Measurements from ENCODE around the gene NMT1. TPM values are rescaled to one million over a fixed set of nuclear protein-coding genes. Genes with fewer than 3 reads are reported as not detected.

Gene NMT1
- polyA plus RNA-seq, 1 of the 3 experiments (the other 2 are of a cell fraction): 30.1 TPM

- WGBS (ENCODE audit: low lambda C conversion rate): 99% methylated on average over 6 of the region's 6 CpGs
- 0 out of 2 replicates have a peak overlapping the region, but pooled peaks have one; percentile 3 for H3K4me2 ChIP-seq
- H3K4me3 ChIP-seq (ENCODE audit: low read depth in 2 of 2, low read length in 1 of 2): no peak overlapping the region
- ChIA-PET POLR2A (interaction anchor here (1.2 kb wide), 1 partner anchor 61 kb away, joined by 4 read pairs; the partner anchor contains the start of gene HEXIM1), CTCF (interaction anchor here (0.8 to 14.8 kb wide), 7 partner anchors 8 to 167 kb away, joined by 3 to 194 read pairs (median 6); partner anchors contain the start of genes ACBD4 and PLCD3)
- DNase-seq: no peak
- TF ChIP-seq ZBTB33 (IDR thresholded peaks at IDR 0.05; ENCODE audit: borderline replicate concordance, low read depth) (no peak), RXRA (IDR thresholded peaks at IDR 0.05; ENCODE audit: borderline replicate concordance, low read depth) (no peak), MAX (IDR thresholded peaks at IDR 0.05; ENCODE audit: low read depth) (no peak), NFIC (IDR thresholded peaks at IDR 0.05; ENCODE audit: borderline replicate concordance) (no peak), FOXM1 (IDR thresholded peaks at IDR 0.05; ENCODE audit: low read depth) (no peak), RCOR1 (IDR thresholded peaks at IDR 0.05; ENCODE audit: low read length) (no peak), TAF1 (IDR thresholded peaks at IDR 0.05; ENCODE audit: borderline replicate concordance, low read depth, low read length) (no peak), IRF3 (IDR thresholded peaks at IDR 0.05; ENCODE audit: low read depth, low read length) (no peak), FOSL2 (IDR thresholded peaks at IDR 0.05; ENCODE audit: borderline replicate concordance, low read depth) (no peak), NRF1 (IDR thresholded peaks at IDR 0.05; ENCODE audit: low read depth, low read length) (no peak), FOXJ3 (CRISPR knock-in tag; IDR thresholded peaks at IDR 0.05) (no peak)
- peaks cover 30% of the 10 kb centered on the region for H3F3A ChIP-seq (replicated peaks; ENCODE audit: insufficient read depth)
- peak overlapping the region in 1 of 2 experiments; percentile 37; a peak in 1 of 4 replicates for H3K27ac ChIP-seq (ENCODE audit: low read depth in 2 of 2, low read length in 1 of 2)
- peaks cover 46 to 65% of the 10 kb centered on the region in 2 experiments for H3K36me3 ChIP-seq (replicated peaks in 1 of 2; ENCODE audit: control insufficient read depth in 1 of 2, insufficient read depth in 2 of 2, low read length in 1 of 2)
- no peak overlapping the region for H2AFZ ChIP-seq (ENCODE audit: low read depth)
- no peaks in the 10 kb centered on the region for H3K27me3 ChIP-seq (ENCODE audit: insufficient read depth)
- H3K9ac ChIP-seq: no peak overlapping the region
- H4K20me1 ChIP-seq (ENCODE audit: insufficient read depth): no peaks in the 10 kb centered on the region
- H3K4me1 ChIP-seq (ENCODE audit: control insufficient read depth in 1 of 2, insufficient read depth in 2 of 2, low read depth in 1 of 2, low read length in 1 of 2): no peaks in the 10 kb centered on the region
- H3K79me2 ChIP-seq (ENCODE audit: insufficient read depth): peaks cover 40% of the 10 kb centered on the region
- H3K9me3 ChIP-seq: no peaks in the 10 kb centered on the region
- no peaks in the 10 kb centered on the region for H3K9me2 ChIP-seq
These were observed 25.9 kb downstream of the NMT1 start for GRCh38 chr17:45086865-45087503.

- DNase-seq: no peak
- Histone ChIP-seq H3K9ac (no peak overlapping the region), H3K79me2 (ENCODE audit: insufficient read depth) (peaks cover 37% of the 10 kb centered on the region), H3K4me3 (ENCODE audit: low read depth in 2 of 2, low read length in 1 of 2) (no peak overlapping the region), H2AFZ (ENCODE audit: low read depth) (no peak overlapping the region), H3F3A (replicated peaks; ENCODE audit: insufficient read depth) (peaks cover 35% of the 10 kb centered on the region), H3K27ac (ENCODE audit: low read depth in 2 of 2, low read length in 1 of 2) (peak overlapping the region in 1 of 2 experiments; percentile 37; a peak in 1 of 4 replicates), H3K9me3 (no peaks in the 10 kb centered on the region), H3K27me3 (ENCODE audit: insufficient read depth) (no peaks in the 10 kb centered on the region), H4K20me1 (ENCODE audit: insufficient read depth) (no peaks in the 10 kb centered on the region), H3K4me1 (ENCODE audit: control insufficient read depth in 1 of 2, insufficient read depth in 2 of 2, low read depth in 1 of 2, low read length in 1 of 2) (no peaks in the 10 kb centered on the region; a peak in 1 of 4 replicates), H3K4me2 (0 out of 2 replicates have a peak overlapping the region, but pooled peaks have one; percentile 3), H3K36me3 (replicated peaks in 1 of 2; ENCODE audit: control insufficient read depth in 1 of 2, insufficient read depth in 2 of 2, low read length in 1 of 2) (peaks cover 42 to 61% of the 10 kb centered on the region in 2 experiments), H3K9me2 (no peaks in the 10 kb centered on the region)
- ChIA-PET POLR2A (no interaction called here), CTCF (interaction anchor here (0.8 to 14.8 kb wide), 6 partner anchors 9 to 167 kb away, joined by 3 to 194 read pairs (median 8); partner anchors contain the start of genes ACBD4 and PLCD3)
- WGBS (ENCODE audit: low lambda C conversion rate): 85% methylated on average over 3 of the region's 3 CpGs
- TF ChIP-seq CHD2 (IDR thresholded peaks at IDR 0.05; ENCODE audit: low read length, partially characterized antibody) (no peak), EP300 (IDR thresholded peaks at IDR 0.05; ENCODE audit: borderline replicate concordance in 1 of 2, low read depth in 1 of 2, low read length in 1 of 2) (no peak), GABPA (IDR thresholded peaks at IDR 0.05; ENCODE audit: low read depth) (no peak), REST (IDR thresholded peaks at IDR 0.05; ENCODE audit: low read depth, low read length) (no peak), RAD21 (IDR thresholded peaks at IDR 0.05; ENCODE audit: low read length) (no peak), TCF12 (IDR thresholded peaks at IDR 0.05) (no peak), EZH2phosphoT487 (IDR thresholded peaks at IDR 0.05; ENCODE audit: borderline replicate concordance, low read depth) (no peak), USF2 (IDR thresholded peaks at IDR 0.05; ENCODE audit: borderline replicate concordance, low read depth, low read length) (no peak)
These were observed 26.4 kb downstream of the NMT1 start for GRCh38 chr17:45087504-45087975.

Data from SK-N-SH (cell line).